RWPE1 (cell line): ENCODE results near the gene CTNNA3.

Experiments used
- CTCF ChIA-PET: fragments of 350-600 bp; sonication (Branson Sonifier 250); formaldehyde crosslinking; extraction: SDS; loops from one replicate; lab custom pipeline; 2021; lab: Yijun Ruan, JAX
- POLR2A ChIA-PET: fragments of 400-600 bp; formaldehyde crosslinking; extraction: SDS; loops from one replicate; lab custom pipeline; 2020; ENCODE audit warnings: antibody characterized with exemption; ENCODE audit not compliant: low non-redundant PET; lab: Yijun Ruan, JAX
- DNase-seq: peaks from one replicate; pipeline ENCODE4 v3.0.0; 2012; ENCODE audit warnings: low spot score
- H3K27ac ChIP-seq: fragments of 450-650 bp; 2 replicates; pipeline ENCODE4 v1.5.1; 2017
- TF ChIP-seq, protein P1 (sequence below): fragments of 450-650 bp; conservative IDR thresholded peaks from 2 replicates; pipeline ENCODE4 v1.5.1; 2017; ENCODE audit warnings: low read depth, mild to moderate bottlenecking

Gene CTNNA3

DNA sequence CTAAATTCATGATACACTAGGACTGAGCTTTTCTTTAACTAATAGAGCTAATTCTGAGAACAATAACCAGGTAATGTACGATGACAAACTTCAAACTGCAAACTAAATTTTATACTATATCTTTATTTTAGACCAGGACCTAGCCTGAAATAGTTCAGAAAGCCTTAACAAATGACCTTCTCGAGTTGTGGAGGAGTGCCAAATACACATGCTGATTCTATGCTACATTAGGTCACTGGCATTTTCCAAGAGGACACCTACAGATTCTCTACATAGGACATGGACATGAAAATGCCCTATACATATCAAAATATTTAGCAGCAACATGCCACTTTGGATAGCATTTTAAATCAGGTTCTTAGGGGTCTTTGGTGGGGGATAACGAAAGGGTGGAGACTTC, 814.2 kb downstream of the CTNNA3 start:
- ChIA-PET CTCF (no interaction called here), POLR2A (no interaction called here)
- TF ChIP-seq, protein P1, sequence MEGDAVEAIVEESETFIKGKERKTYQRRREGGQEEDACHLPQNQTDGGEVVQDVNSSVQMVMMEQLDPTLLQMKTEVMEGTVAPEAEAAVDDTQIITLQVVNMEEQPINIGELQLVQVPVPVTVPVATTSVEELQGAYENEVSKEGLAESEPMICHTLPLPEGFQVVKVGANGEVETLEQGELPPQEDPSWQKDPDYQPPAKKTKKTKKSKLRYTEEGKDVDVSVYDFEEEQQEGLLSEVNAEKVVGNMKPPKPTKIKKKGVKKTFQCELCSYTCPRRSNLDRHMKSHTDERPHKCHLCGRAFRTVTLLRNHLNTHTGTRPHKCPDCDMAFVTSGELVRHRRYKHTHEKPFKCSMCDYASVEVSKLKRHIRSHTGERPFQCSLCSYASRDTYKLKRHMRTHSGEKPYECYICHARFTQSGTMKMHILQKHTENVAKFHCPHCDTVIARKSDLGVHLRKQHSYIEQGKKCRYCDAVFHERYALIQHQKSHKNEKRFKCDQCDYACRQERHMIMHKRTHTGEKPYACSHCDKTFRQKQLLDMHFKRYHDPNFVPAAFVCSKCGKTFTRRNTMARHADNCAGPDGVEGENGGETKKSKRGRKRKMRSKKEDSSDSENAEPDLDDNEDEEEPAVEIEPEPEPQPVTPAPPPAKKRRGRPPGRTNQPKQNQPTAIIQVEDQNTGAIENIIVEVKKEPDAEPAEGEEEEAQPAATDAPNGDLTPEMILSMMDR: no peak
- no peak overlapping the region for H3K27ac ChIP-seq
- no peak for DNase-seq

DNA sequence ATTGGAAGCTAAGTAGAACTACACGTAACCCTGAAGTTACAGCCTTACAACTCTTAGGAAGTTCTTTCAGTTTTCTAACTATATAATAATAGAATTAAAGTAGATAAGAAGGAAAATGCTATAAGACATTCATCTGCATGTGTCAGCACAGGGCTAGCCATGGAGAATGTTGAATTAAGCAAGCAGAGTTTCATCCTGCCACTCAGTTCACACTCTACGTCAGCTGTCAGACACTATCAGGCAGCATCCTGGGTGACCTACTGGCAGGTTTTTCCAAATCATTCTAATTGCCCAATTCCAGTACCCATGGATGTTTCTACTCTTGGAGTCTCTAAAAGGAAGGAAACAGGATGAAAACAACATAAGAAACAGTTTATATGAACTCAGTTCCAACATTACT, 815.2 kb downstream of the CTNNA3 start:
- TF ChIP-seq, protein P1: no peak
- ChIA-PET POLR2A (no interaction called here), CTCF (no interaction called here)
- DNase-seq: no peak
- no peak overlapping the region for H3K27ac ChIP-seq

DNA sequence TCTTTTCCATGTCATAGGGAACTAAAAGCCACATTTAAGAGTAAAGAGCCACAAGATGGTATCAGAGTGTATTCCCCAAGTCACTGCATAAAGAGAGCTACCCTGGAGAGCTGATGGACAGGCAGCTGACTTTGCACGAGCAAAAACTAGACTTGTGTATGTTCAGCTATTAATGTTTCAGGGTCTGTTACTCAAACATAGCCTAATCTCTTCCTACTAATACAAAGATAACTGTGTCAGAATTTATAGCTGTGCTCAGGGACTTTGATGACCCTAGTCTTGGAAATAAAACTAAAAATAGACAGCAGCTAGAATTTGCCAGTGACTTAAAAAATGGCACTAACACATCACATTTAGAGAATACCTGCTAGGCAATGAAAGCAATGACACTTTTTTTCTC, 815.7 kb downstream of the CTNNA3 start:
- no peak for DNase-seq
- ChIA-PET CTCF (no interaction called here), POLR2A (no interaction called here)
- TF ChIP-seq, protein P1: no peak
- no peak overlapping the region for H3K27ac ChIP-seq

GRCh38 chr10:66877361-66877760, 818.6 kb downstream of the CTNNA3 start:
- TF ChIP-seq, protein P1: no peak
- ChIA-PET CTCF (no interaction called here), POLR2A (no interaction called here)
- no peak overlapping the region for H3K27ac ChIP-seq
- no peak for DNase-seq

DNA sequence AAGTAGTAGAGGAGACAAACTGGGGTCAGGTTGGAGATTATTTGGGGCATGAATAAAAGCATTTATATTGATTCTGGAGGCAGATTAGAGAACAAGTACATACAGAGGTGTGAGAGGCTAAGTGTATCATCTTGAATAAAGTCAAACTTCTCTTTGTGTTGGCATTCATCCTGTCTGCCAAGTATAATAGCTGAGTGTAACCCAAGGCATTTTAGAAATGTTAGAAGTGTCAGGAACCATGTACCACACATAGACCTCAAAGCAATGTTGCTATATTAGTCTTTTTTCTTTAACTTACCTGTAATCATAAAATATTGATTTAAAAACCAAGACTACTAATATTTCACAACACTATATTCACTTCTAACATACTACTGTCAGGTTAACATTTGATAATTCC, 826.4 kb downstream of the CTNNA3 start:
- POLR2A ChIA-PET: no interaction called here
- DNase-seq: no peak
- no peak overlapping the region for H3K27ac ChIP-seq
- TF ChIP-seq, protein P1: no peak
- CTCF ChIA-PET: no interaction called here

- POLR2A ChIA-PET: no interaction called here
- no peak for DNase-seq
- CTCF ChIA-PET: interaction anchor here (1.1 kb wide), 1 partner anchor 8 kb away, joined by 6 read pairs; no protein-coding TSS in a partner anchor
- TF ChIP-seq, protein P1: no peak
- H3K27ac ChIP-seq: no peak overlapping the region
Observed at GRCh38 chr10:66862687-66863258, 833.2 kb downstream of the CTNNA3 start.
